ENCODE measurements around the gene CYB5RL.
"Not testable (repeated sequence)": the region's sequence is repeated elsewhere in the genome, so short reads cannot be mapped to it uniquely, and the experiment has no call there.

The CYB5RL gene

GRCh38 chr1:54186056-54186455 lies 13.8 kb downstream of the CYB5RL start:
- DNase-seq: no peak
- no peak for ATAC-seq

GRCh38 chr1:54180701-54181360 lies 19.0 kb downstream of the CYB5RL start:
- DNase-seq (no peak), ATAC-seq (peak; percentile 23)

- DNase-seq (no peak), ATAC-seq (no peak)
Measured at GRCh38 chr1:54178296-54179070, 21.3 kb downstream of the CYB5RL start.

GRCh38 chr1:54177726-54178125 lies 22.1 kb downstream of the CYB5RL start:
- ATAC-seq (no peak), DNase-seq (no peak)

DNA sequence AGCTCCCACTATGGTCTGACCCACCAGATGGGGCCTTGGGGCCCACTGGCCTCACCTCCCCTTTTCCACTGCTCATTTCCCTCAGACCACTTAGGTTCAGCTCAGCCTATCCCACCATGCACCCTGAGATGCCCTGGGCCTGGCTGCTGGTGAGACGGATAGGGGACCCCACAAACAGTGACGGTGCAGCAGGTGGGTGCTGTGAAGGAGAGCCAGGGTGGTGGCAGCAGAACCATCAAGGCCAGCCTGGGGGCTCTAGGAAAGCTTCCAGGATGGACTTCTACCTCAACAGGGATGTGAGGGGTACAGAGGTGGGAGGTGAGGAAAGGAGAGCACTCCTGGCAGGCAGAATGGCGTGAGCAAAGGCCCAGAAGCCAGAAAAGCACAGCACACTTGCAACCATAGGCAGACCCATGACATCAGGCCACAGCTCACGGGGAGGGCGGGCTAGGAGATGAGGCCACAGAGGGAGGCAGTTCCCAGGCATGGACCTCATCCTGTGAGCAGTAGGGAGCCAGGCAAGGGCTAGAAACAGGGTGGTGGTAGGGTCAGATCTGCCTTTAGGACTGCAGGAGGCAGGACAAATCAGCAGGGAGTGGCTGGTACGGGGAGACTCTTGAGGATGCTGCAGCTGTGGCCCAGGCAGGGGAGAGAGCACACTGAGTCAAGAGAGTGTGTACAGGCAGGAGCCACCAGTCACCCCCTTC lies 23.1 kb downstream of the CYB5RL start:
- DNase-seq (no peak), ATAC-seq (no peak)

DNA sequence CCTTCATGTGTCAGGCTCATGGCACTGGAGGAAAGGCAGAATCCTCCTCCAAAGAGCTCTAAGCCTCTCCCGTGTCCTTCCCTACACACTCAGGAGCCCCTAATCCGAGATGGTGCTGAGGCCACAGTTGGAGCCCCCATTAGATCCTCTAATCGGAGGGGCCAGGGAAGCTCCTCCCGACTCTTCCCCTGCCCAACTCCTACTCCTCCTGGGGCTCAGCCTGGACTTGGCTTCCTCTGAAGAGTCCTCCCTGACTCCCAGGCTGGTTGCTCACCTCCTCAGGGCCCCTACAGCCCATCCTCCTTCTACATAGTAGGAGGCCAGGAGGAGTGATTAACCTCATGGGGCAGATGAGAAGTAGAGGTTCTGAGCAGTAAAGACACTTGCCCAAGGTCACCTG lies 25.7 kb downstream of the CYB5RL start:
- DNase-seq (no peak), ATAC-seq (no peak)

DNA sequence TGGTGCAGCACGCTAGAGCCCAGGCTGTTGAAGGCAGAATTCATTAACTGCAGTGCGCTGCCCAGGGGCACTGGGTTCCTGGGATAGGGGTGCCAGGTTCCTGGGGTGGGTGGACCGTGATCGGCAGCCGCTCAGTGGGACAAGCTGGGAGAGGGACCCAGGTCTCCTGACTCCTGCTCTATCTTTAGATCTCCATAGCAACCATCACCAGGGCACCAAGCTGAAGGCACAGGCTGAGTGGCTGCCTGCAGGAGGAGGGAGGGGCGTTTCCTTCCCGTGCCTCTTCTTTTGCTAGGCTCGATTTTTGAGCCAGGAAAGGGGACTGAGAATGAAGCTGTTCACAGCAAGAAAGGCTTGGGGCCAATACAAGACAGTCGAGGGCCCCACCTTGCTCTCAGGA lies 26.1 kb downstream of the CYB5RL start:
- DNase-seq: no peak
- no peak for ATAC-seq

DNA sequence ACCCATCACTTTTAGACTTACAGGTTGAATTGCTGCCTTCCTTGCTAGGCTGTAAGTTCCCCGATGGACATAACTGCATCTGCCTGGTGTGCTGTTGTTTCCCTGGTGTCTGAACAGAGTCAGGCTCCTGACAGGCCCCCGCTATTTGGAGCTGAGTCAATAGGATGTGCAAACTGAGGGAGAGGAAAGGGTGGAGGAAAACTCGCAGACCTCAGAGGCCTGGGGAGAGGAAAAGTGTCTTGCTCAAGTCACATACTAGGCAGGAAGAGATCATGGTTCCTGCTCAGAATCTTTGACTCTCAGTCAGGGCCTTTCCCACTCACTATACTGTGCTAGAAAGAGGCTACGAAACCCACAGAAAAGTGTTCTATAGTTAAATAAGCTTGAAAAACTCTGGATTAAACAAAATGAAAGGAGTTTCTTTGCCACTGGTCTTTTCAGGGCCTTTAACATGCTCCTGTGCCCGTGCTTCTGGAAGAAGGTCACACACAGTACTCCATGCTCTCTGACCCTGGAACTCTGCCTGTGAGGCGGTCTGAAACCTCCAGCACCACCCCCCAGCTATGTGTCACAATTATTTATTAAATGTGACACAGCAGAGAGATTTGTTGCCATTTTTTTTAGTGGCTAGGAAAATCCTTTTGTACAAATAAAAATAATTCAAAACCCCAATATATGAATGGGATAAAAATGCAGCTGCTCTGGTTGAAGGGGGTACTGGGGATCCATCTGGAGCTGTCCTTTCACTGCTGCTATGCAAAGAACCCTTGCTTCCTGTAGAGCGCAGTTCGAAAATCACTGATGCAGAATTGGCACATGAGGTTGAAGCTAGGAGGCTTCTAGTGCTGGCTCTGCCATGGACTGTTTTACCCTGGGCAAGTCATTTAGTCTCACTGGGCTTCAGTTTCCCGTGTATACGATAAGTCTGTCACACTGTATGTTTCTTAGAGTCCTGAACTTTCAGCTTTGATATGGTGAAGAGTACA lies 26.9 kb downstream of the CYB5RL start:
- DNase-seq (no peak), ATAC-seq (no peak)

DNA sequence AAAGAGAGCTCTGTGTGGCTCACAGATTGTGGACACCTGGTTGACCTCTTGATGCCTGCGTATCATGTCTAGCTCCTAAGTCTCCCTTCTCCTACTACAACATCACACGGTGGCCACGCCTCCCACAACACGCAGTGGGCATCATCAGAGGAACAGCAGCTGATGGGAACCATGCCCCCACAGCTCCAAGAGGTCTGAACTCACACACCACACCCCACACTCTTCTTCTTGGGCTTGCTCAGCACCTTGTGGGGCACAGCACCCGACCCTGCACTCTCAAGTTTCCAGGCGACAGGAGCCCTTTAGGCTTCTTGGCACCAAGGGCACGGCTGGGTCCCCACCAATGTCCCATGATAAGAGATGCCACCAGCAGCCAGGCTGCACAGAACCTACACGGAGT lies 28.2 kb downstream of the CYB5RL start:
- DNase-seq (no peak), ATAC-seq (no peak)

- no peak for DNase-seq
- no peak for ATAC-seq
Measured at GRCh38 chr1:54171016-54171415, 28.8 kb downstream of the CYB5RL start.

DNA sequence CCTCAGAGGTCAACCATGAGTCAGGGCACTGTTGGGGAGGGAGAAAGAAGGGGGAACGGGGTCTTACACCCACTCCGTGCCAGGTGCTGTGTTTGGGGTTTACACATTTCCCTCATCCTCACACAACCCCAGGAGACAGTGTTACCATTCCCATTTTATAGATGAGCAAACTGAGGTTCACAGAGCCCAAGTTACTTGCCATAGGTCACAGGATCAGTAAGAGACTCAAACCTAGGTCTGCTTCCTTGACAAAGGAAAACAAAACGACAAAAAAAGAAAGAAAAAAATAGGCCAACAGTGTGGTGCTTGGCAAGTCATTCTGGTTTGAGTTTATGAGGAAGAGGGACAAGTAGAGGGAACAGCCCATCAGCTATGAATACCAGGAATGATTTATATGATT lies 30.8 kb downstream of the CYB5RL start:
- ATAC-seq: no peak
- DNase-seq: no peak

DNA sequence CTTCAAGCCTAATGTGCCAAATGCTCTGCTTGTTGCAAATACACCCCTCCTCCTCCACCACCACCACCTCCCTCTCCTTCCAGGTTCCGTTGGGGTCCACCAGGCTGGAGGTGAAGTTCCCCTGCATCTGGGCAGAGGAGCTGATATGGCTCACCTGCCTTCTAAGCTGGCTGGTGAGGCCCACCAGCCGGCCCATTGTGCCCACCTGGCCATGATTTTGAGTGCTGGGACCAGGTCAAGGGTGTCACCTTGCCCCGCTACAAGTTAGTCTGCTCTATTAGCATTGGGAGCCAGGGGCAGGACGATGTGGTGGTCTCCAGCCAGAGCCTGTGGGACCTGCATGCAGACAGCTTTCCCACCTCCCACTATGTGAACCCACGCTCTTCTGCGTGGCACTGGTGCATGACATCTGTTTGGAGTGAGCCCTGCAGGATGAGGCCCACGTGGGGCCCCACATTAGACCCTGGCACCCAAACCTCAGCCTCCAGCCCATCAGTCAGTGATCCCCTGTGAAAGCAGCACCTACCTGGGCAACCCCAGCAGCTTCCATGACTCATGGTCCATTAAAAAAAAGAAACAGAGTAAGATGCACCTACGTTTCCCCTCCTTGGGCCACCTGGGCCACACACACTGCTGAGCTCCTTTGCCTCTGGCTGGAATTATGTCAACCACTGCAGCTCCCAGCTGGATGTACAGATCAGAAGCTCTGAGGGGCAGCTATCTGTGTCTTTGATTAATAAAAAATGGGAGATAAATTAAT lies 31.4 kb downstream of the CYB5RL start:
- ATAC-seq (no peak), DNase-seq (no peak)

- no peak for ATAC-seq
- no peak for DNase-seq
Measured at GRCh38 chr1:54167422-54168139, 32.2 kb downstream of the CYB5RL start.

DNA sequence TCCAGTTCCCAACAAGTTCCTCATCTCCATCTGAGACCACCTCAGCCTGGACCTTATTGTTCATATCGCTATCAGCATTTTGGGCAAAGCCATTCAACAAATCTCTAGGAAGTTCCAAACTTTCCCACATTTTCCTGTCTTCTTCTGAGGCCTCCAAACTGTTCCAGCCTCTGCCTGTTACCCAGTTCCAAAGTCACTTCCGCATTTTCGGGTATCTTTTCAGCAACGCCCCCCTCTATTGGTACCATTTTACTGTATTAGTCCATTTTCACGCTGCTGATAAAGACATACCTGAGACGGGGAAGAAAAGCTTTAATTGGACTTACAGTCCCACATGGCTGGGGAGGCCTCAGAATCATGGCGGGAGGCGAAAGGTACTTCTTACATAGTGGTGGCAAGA lies 33.5 kb downstream of the CYB5RL start:
- not testable (repeated sequence) for ATAC-seq, DNase-seq

- no peak for ATAC-seq
- DNase-seq: no peak
Measured at GRCh38 chr1:54165146-54165545, 34.7 kb downstream of the CYB5RL start.

DNA sequence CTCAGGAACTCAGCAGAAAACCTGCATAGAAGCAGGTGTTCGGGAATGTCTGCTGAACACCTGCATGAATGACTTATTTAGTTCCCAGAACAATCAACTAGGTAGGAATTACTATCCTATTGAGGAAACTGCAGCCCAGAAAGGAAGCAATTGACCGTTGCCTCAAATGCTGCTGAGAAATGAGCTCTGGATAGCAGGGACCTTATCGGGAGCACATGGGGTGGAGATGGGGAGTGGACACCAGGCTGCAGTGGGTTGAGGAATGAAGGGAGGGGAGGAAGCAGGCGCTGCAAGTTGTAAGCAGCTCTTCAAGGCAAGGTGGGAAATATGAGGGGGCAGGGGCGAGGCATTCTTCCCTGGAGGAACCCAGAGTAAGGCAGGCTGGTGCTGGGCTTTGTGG lies 36.3 kb downstream of the CYB5RL start:
- no peak for DNase-seq
- no peak for ATAC-seq

GRCh38 chr1:54163051-54163450 lies 36.8 kb downstream of the CYB5RL start:
- no peak for DNase-seq
- ATAC-seq: no peak

DNA sequence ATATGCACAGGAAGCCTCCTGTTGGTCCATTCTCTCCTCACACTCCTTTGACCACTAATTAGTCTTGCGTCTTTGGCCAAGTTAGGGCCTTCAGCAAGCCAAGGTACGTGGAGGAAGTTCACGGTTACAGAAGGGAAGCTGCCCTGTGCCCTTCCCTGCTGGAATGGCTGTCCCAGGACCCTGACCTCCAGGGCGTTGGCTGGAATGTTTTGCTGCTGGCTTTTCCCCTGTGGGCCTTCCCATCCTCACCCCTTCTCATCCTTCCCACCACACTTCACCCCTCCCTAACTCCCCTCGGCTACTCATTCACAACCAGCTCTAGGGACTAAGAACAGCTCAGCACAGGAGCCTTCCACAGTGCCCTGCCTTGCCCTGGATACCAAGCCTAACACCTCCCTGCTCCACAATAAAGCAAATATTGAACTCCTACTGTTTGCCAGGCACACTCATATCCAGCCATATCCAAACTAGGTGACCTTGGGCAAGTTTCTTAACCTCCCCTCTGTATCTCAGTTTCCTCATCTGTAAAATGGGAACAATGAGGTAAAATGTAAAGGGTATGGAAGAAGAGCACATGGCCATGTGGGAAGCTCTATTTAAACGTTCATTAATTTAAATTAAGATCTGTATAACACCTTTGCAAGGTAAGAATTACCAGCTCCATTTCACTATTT lies 38.2 kb downstream of the CYB5RL start:
- ATAC-seq: no peak
- DNase-seq: no peak

DNA sequence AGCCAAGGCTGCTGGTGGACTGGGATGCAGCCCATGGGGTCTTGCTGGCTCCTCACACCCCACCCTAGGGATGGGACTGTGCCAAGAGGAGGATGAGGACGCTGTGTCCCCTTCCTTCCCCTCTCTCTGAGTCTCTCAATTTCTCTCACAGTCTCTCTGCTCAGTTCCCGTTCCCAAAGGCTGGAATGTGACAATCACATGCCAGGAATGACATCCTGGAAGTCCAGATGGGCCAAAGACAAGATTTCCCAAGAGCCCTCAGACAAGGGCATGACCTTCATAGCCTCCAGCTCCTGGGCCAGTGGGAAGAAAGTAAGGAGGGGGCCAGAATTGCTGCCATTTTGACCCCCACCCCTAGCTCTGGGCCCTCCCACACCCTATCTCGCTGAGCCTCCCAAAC lies 39.5 kb downstream of the CYB5RL start:
- DNase-seq (no peak), ATAC-seq (no peak)

DNA sequence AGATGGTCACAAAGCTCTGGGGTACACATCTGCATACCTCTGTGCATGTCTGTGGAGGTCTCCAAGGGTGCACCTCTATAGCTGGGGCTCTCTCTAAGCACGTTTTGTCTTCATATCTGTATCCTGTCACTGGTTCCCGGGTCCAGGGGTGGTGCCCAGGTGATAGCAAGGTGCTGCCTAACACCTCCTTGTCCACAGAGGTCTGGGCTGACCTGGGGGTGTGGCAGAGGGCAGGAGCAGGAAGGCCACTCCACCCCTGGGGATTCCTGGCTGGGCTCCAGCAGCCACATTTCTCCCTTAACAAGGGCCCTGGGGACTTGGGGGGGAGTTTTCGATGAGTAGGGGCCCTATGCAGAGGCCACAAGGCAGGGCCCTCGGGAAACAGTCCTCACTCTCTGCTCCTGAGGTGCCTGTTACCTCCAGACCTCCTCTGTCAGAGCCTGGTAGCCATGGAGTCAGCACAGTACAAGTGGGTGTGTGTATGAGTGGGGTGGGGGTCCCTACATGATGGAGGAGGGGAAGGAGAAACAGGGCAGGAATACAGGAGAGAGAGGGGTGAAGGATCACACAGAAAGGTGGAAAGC lies 40.0 kb downstream of the CYB5RL start:
- ATAC-seq (no peak), DNase-seq (no peak)

Measured in stimulated activated naive CD8-positive, alpha-beta T cell treated with anti-CD3 and anti-CD28 coated beads, Interleukin-15, Interleukin-2, amounts not matched to agents 100 U/mL and 50 U/mL, for 24 hours (primary cell).